HL-60/S4 treated with phorbol 12-myristate 13-acetate at 8.2 ng/mL for 4 days and 3 days (cell line): Measurements from ENCODE around the gene U2AF1L4.
"Not testable (repeated sequence)": the region's sequence is repeated elsewhere in the genome, so short reads cannot be mapped to it uniquely, and the experiment has no call there.

Experiments used
- in situ Hi-C: fragments of 300-500 bp; cut with MboI; formaldehyde crosslinking; loops from 2 replicates; pipeline ENCODE4 v1.15.0; 2022; ENCODE audit warnings: low sequenced_read_pairs

The U2AF1L4 gene

GRCh38 chr19:35727956-35728706 is 17.1 kb downstream of the U2AF1L4 start:
- in situ Hi-C loops: no loop called here

GRCh38 chr19:35727053-35727955 is 17.9 kb downstream of the U2AF1L4 start:
- in situ Hi-C loops: no loop called here

DNA sequence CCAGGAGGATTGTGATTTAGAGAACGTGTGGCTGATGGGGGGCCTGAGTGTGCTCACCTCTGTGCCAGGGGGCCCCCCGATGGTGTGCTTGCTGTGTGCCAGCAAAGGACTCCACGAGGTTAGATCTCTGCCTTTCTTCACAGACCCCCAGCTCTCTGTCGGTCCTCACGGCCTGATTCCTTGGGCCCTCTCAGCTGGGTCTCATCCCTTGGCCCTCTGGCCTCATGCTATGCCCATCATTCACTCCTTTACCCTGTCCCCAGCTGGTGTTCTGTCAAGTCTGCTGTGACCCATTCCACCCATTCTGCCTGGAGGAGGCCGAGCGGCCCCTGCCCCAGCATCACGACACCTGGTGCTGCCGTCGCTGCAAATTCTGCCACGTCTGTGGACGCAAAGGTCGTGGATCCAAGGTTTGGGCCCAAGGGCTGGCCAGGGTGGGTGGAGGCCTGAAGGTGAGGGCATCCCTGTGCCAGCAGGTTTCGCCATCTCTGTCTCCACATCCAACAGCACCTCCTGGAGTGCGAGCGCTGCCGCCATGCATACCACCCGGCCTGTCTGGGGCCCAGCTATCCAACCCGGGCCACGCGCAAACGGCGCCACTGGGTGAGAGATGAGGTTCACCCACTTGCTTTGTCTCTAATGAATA is 19.9 kb downstream of the U2AF1L4 start:
- in situ Hi-C loops: no loop called here

GRCh38 chr19:35724560-35724959 is 20.7 kb downstream of the U2AF1L4 start:
- in situ Hi-C loops: no loop called here

GRCh38 chr19:35724132-35724531 is 21.1 kb downstream of the U2AF1L4 start:
- in situ Hi-C loops: not testable (repeated sequence)

DNA sequence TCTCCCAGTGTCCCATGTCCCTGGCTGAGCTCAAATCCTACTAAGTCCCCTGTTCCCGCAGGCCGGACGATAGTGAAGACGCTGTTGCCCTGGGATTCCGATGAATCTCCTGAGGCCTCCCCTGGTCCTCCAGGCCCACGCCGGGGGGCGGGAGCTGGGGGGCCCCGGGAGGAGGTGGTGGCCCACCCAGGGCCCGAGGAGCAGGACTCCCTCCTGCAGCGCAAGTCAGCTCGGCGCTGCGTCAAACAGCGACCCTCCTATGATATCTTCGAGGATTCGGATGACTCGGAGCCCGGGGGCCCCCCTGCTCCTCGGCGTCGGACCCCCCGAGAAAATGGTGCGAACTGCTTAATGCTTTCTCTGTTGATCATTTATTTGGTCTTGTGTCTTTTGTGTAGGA is 21.5 kb downstream of the U2AF1L4 start:
- in situ Hi-C loops: no loop called here

GRCh38 chr19:35722897-35723296 is 22.3 kb downstream of the U2AF1L4 start:
- in situ Hi-C loops: no loop called here

DNA sequence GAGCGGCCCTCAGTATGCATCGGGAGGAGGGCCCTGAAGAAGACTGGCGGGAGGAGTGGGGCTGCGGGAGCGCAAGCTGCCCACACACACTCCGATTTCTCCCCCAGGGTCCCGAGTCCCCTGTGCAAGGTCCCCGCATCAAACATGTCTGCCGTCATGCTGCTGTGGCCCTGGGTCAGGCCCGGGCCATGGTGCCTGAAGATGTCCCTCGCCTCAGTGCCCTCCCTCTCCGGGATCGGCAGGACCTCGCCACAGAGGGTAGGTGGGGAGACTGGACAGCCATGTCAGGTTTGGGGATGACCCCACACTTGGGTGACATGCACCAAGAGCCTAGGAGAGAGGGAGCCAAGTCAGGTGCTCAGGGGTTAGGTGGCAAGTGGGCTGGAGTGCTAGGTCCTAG is 22.8 kb downstream of the U2AF1L4 start:
- in situ Hi-C loops: no loop called here

GRCh38 chr19:35721374-35721773 is 23.8 kb downstream of the U2AF1L4 start:
- in situ Hi-C loops: no loop called here

DNA sequence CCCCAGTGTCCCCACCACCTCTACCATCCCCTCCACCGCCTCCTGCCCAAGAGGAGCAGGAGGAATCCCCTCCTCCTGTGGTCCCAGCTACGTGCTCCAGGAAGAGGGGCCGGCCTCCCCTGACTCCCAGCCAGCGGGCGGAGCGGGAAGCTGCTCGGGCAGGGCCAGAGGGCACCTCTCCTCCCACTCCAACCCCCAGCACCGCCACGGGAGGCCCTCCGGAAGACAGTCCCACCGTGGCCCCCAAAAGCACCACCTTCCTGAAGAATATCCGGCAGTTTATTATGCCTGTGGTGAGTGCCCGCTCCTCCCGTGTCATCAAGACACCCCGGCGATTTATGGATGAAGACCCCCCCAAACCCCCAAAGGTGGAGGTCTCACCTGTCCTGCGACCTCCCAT is 24.6 kb downstream of the U2AF1L4 start:
- in situ Hi-C loops: no loop called here

DNA sequence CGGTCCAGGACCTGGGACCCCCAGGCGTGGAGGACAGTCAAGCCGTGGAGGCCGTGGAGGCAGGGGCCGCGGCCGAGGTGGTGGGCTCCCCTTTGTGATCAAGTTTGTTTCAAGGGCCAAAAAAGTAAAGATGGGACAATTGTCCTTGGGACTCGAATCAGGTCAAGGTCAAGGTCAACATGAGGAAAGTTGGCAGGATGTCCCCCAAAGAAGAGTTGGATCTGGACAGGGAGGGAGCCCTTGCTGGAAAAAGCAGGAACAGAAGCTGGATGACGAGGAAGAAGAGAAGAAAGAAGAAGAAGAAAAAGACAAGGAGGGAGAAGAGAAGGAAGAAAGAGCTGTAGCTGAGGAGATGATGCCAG is 25.1 kb downstream of the U2AF1L4 start:
- in situ Hi-C loops: no loop called here

GRCh38 chr19:35719402-35720162 is 25.6 kb downstream of the U2AF1L4 start:
- in situ Hi-C loops: no loop called here

- in situ Hi-C loops: no loop called here
These were observed 26.7 kb downstream of the U2AF1L4 start for GRCh38 chr19:35718345-35719041.

GRCh38 chr19:35717665-35718344 is 27.4 kb downstream of the U2AF1L4 start, which contains the start of gene KMT2B:
KMT2B (plus strand) TSS chr19:35718003; CDS start chr19:35718019, 16 bp downstream.
- in situ Hi-C loops: no loop called here

GRCh38 chr19:35716801-35717664 is 28.2 kb downstream of the U2AF1L4 start:
- in situ Hi-C loops: no loop called here

- in situ Hi-C loops: no loop called here
These were observed 29.0 kb downstream of the U2AF1L4 start for GRCh38 chr19:35715981-35716800.

- in situ Hi-C loops: no loop called here
These were observed 29.8 kb downstream of the U2AF1L4 start for GRCh38 chr19:35715355-35715809.
